Liver (tissue), 9 donors: ENCODE measurements around the gene STK36. TPM values are rescaled to one million over a fixed set of nuclear protein-coding genes. Genes with fewer than 3 reads are reported as not detected.

ENCODE experiments used
- DNase-seq: peaks from one replicate; pipeline ENCODE4 v3.0.0-alpha.2; 2017; ENCODE audit warnings: low spot score
- H3K27ac ChIP-seq, 2 donors: one replicate each; pipeline ENCODE4 v1.7.0; 2013; ENCODE audit warnings: inconsistent platforms in 2 of 2, low read length in 2 of 2, control low read depth in 1 of 2, low read depth in 1 of 2, mild to moderate bottlenecking in 1 of 2
- H3K27me3 ChIP-seq, 4 donors: one replicate each; pipeline versions ENCODE4 v1.6.1 to v1.7.0; 2013; ENCODE audit warnings: low read length in 3 of 4, inconsistent platforms in 1 of 4, mild to moderate bottlenecking in 1 of 4, moderate library complexity in 1 of 4; ENCODE audit not compliant: control insufficient read depth in 4 of 4, insufficient read depth in 4 of 4
- H3K36me3 ChIP-seq, 4 donors: one replicate each; pipeline versions ENCODE4 v1.6.1 to v1.7.0; 2013; ENCODE audit warnings: low read length in 3 of 4, mild to moderate bottlenecking in 3 of 4, low read depth in 1 of 4, moderate library complexity in 1 of 4; ENCODE audit not compliant: control insufficient read depth in 4 of 4, insufficient read depth in 3 of 4
- H3K4me1 ChIP-seq, 4 donors: one replicate each; pipeline versions ENCODE4 v1.6.1 to v1.7.0; 2013; ENCODE audit warnings: low read length in 3 of 4, mild to moderate bottlenecking in 3 of 4, moderate library complexity in 1 of 4; ENCODE audit not compliant: control insufficient read depth in 4 of 4, insufficient read depth in 4 of 4
- H3K4me3 ChIP-seq, 3 donors: one replicate each; pipeline versions ENCODE4 v1.6.1 to v1.7.0; 2013; ENCODE audit warnings: low read length in 3 of 3, control low read depth in 1 of 3, low read depth in 1 of 3, mild to moderate bottlenecking in 1 of 3
- H3K9ac ChIP-seq, 2 donors: one replicate each; pipeline ENCODE4 v1.7.0; 2013; ENCODE audit warnings: low read length in 2 of 2, mild to moderate bottlenecking in 2 of 2, moderate library complexity in 2 of 2, control low read depth in 1 of 2, low read depth in 1 of 2
- H3K9me3 ChIP-seq, 4 donors: one replicate each; pipeline versions ENCODE4 v1.6.1 to v1.7.0; 2013; ENCODE audit warnings: low read length in 3 of 4; ENCODE audit not compliant: control insufficient read depth in 4 of 4
- ATF3 ChIP-seq: IDR thresholded peaks from 2 replicates; pipeline ENCODE4 v1.6.1; 2016; ENCODE audit warnings: antibody characterized with exemption
- CTCF ChIP-seq: fragments of 150-350 bp; IDR thresholded peaks from 2 replicates; pipeline ENCODE4 v1.5.1; 2017; ENCODE audit warnings: improper control_type of control experiment, low read depth, low read length; ENCODE audit not compliant: missing input control
- EGR1 ChIP-seq, 2 donors: IDR thresholded peaks; 2 replicates each; pipeline ENCODE4 v1.6.1; 2016 to 2018; ENCODE audit warnings: antibody characterized with exemption in 2 of 2, low read depth in 2 of 2
- FOXA1 ChIP-seq: IDR thresholded peaks from 2 replicates; pipeline ENCODE4 v1.6.1; 2016; ENCODE audit warnings: antibody characterized with exemption
- HNF4A ChIP-seq, 2 donors: conservative IDR thresholded peaks; 2 replicates each; pipeline ENCODE4 v1.6.1; 2016; ENCODE audit warnings: antibody characterized with exemption in 2 of 2, mild to moderate bottlenecking in 2 of 2
- HNF4G ChIP-seq: IDR thresholded peaks from 2 replicates; pipeline ENCODE4 v1.6.1; 2016; ENCODE audit warnings: antibody characterized with exemption
- JUND ChIP-seq, 2 donors: IDR thresholded peaks; 2 replicates each; pipeline ENCODE4 v1.6.1; 2016; ENCODE audit warnings: antibody characterized with exemption in 2 of 2
- MAX ChIP-seq: IDR thresholded peaks from 2 replicates; pipeline ENCODE4 v1.6.1; 2016; ENCODE audit warnings: antibody characterized with exemption
- NR2F2 ChIP-seq: IDR thresholded peaks from 2 replicates; pipeline ENCODE4 v1.6.1; 2016; ENCODE audit warnings: antibody characterized with exemption
- RAD21 ChIP-seq, 2 donors: IDR thresholded peaks; 2 replicates each; pipeline ENCODE4 v1.6.1; 2016; ENCODE audit warnings: antibody characterized with exemption in 2 of 2, mild to moderate bottlenecking in 2 of 2
- REST ChIP-seq: IDR thresholded peaks from 2 replicates; pipeline ENCODE4 v1.6.1; 2016; ENCODE audit warnings: antibody characterized with exemption, mild to moderate bottlenecking
- RXRA ChIP-seq, 2 donors: IDR thresholded peaks; 2 replicates each; pipeline ENCODE4 v1.6.1; 2017 to 2018; ENCODE audit warnings: antibody characterized with exemption in 2 of 2, mild to moderate bottlenecking in 1 of 2
- SP1 ChIP-seq: IDR thresholded peaks from 2 replicates; pipeline ENCODE4 v1.6.1; 2018; ENCODE audit warnings: antibody characterized with exemption, mild to moderate bottlenecking
- TAF1 ChIP-seq: conservative IDR thresholded peaks from 2 replicates; pipeline ENCODE4 v1.6.1; 2016; ENCODE audit warnings: antibody characterized with exemption, mild to moderate bottlenecking
- YY1 ChIP-seq: IDR thresholded peaks from 2 replicates; pipeline ENCODE4 v1.6.1; 2016; ENCODE audit warnings: antibody characterized with exemption, mild to moderate bottlenecking
- ZBTB33 ChIP-seq: IDR thresholded peaks from 2 replicates; pipeline ENCODE4 v1.6.1; 2016; ENCODE audit warnings: antibody characterized with exemption
- WGBS: extraction: QIAGEN DNeasy Blood & Tissue Kit; methylation state at CpG from one replicate; pipeline ENCODE4 v1.1.7; 2013; 5-methylcytosine and 5-hydroxymethylcytosine counted together
- polyA plus RNA-seq, 2 donors: library from polyadenylated mRNA; stranded (reverse) in 1 of 2; unstranded in 1 of 2; fragments of 200-250 nt in 1 of 2; fragments of >200 nt in 1 of 2; fragmentation: Nextera tagmentation in 1 of 2; extraction: Ambion mirVana in 1 of 2; gene quantifications; one replicate each; pipeline versions ENCODE4 v1.2.1 to v1.2.3, GENCODE V29; 2013 to 2015
- total RNA-seq, 2 donors: library from RNA; depleted of rRNA; stranded (reverse); fragments of >200 nt; gene quantifications; one replicate each; pipeline ENCODE4 v1.2.3, GENCODE V29; 2014
- donor health status: healthy.
- donor health status: healthy.
- donor health status: healthy.
- donor health status: healthy.
- donor health status: healthy.

The STK36 gene
- total and polyA plus RNA-seq, 4 donors = 5.1 to 17.2 (median 7.0) TPM

GRCh38 chr2:218622606-218623365 is 49.1 kb upstream of the STK36 start:
- no peaks in the 10 kb centered on the region for H3K4me1 ChIP-seq
- H3K9ac ChIP-seq = no peak overlapping the region
- H3K4me3 ChIP-seq = no peak overlapping the region
- H3K9me3 ChIP-seq = no peaks in the 10 kb centered on the region
- no peak for TF ChIP-seq RAD21 (IDR thresholded peaks at IDR 0.05)
- TF ChIP-seq RXRA (IDR thresholded peaks at IDR 0.05) = no peak
- no peak for TF ChIP-seq NR2F2
- TF ChIP-seq MAX = no peak
- no peak for TF ChIP-seq CTCF
- TF ChIP-seq REST = no peak
- TF ChIP-seq YY1 = no peak
- no peak for TF ChIP-seq TAF1
- no peak for TF ChIP-seq ATF3
- TF ChIP-seq EGR1 (IDR thresholded peaks at IDR 0.05; ENCODE audit: low read depth in 2 of 2) = no peak
- TF ChIP-seq HNF4A (conservative IDR thresholded peaks at IDR 0.05) = no peak
- no peak for TF ChIP-seq FOXA1
- TF ChIP-seq ZBTB33 = no peak
- no peak for TF ChIP-seq JUND (IDR thresholded peaks at IDR 0.05)
- no peak for TF ChIP-seq SP1
- no peak for TF ChIP-seq HNF4G
- H3K27ac ChIP-seq = no peak overlapping the region
- no peak for DNase-seq
- H3K36me3 ChIP-seq = no peaks in the 10 kb centered on the region
- no peaks in the 10 kb centered on the region for H3K27me3 ChIP-seq
- WGBS = 68% methylated on average over 7 of the region's 7 CpGs

GRCh38 chr2:218623366-218623705 is 48.5 kb upstream of the STK36 start:
- no peak for DNase-seq
- H3K9me3 ChIP-seq = no peaks in the 10 kb centered on the region
- H3K36me3 ChIP-seq = no peaks in the 10 kb centered on the region
- H3K27ac ChIP-seq = no peak overlapping the region
- no peaks in the 10 kb centered on the region for H3K27me3 ChIP-seq
- no peak overlapping the region for H3K9ac ChIP-seq
- H3K4me1 ChIP-seq = no peaks in the 10 kb centered on the region
- 71% methylated on average over 3 of the region's 3 CpGs for WGBS
- H3K4me3 ChIP-seq = no peak overlapping the region
- TF ChIP-seq ATF3 = no peak
- TF ChIP-seq MAX = no peak
- no peak for TF ChIP-seq FOXA1
- no peak for TF ChIP-seq YY1
- TF ChIP-seq EGR1 (IDR thresholded peaks at IDR 0.05; ENCODE audit: low read depth in 2 of 2) = no peak
- TF ChIP-seq HNF4G = no peak
- TF ChIP-seq SP1 = no peak
- no peak for TF ChIP-seq JUND (IDR thresholded peaks at IDR 0.05)
- no peak for TF ChIP-seq REST
- no peak for TF ChIP-seq ZBTB33
- no peak for TF ChIP-seq TAF1
- no peak for TF ChIP-seq NR2F2
